GM19023 (cell line): Measurements from ENCODE around the gene ZFAND6.

Source experiments
- ATAC-seq: cut with Tn5 transposase; IDR thresholded peaks from one replicate; pipeline ENCODE4 v1.9.1; 2021; ENCODE audit warnings: mild to moderate bottlenecking, moderate library complexity; ENCODE audit not compliant: unreplicated experiment

Gene ZFAND6

DNA sequence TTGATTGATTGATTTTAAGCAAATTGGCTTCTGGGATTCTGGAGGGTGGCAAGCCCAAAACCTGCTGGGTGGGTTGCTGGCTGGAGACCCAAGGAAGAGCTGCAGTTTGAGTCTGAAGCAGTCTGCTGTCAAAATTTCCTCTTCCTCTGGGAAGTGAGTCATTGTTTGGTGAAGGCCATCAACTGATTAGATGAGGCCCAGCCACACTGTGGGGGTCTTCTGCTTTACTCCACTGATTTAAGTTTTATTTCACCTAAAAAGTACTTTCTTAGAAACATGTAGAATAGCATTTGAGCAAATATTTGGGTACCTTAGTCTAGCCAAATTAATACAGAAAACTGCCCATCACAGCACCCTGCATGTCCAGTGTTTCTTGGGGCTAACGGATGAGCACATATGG lies 127.1 kb downstream of the ZFAND6 start:
- ATAC-seq, result no peak
